Spinal cord (tissue), 10 donors: Measurements from ENCODE around the gene SMOC2. TPM values are rescaled to one million over a fixed set of nuclear protein-coding genes. Genes with fewer than 3 reads are reported as not detected.

ENCODE experiments used
- DNase-seq, 6 donors: peaks; one replicate each; pipeline versions ENCODE4 v3.0.0 to v3.0.0-alpha.2; 2013 to 2015; ENCODE audit warnings: low spot score in 6 of 6, low read depth in 4 of 6
- H3K27ac ChIP-seq: one replicate; pipeline ENCODE4 v1.5.1; 2013; ENCODE audit warnings: low read depth, low read length, control low read depth
- H3K27me3 ChIP-seq: one replicate; pipeline ENCODE4 v1.6.1; 2013; ENCODE audit warnings: low read length; ENCODE audit not compliant: control insufficient read depth, insufficient read depth
- H3K36me3 ChIP-seq: one replicate; pipeline ENCODE4 v1.6.1; 2013; ENCODE audit warnings: low read length; ENCODE audit not compliant: control insufficient read depth, insufficient read depth
- H3K4me1 ChIP-seq: one replicate; pipeline ENCODE4 v1.6.1; 2013; ENCODE audit warnings: low read length; ENCODE audit not compliant: control insufficient read depth, insufficient read depth
- H3K4me3 ChIP-seq: one replicate; pipeline ENCODE4 v1.5.1; 2013; ENCODE audit warnings: low read depth, low read length, control low read depth
- H3K9me3 ChIP-seq: one replicate; pipeline ENCODE4 v1.6.1; 2013; ENCODE audit warnings: low read length; ENCODE audit not compliant: control insufficient read depth, insufficient read depth
- WGBS: methylation state at CpG from one replicate; pipeline ENCODE4 v1.1.5; 2013; ENCODE audit warnings: missing lambda C conversion rate; ENCODE audit not compliant: insufficient coverage; 5-methylcytosine and 5-hydroxymethylcytosine counted together
- polyA plus RNA-seq, 2 donors: library from polyadenylated mRNA; unstranded; fragments of 120-200 nt; gene quantifications; one replicate each; pipeline ENCODE4 v1.2.1, GENCODE V29; 2013; ENCODE audit not compliant: insufficient read length in 2 of 2
- total RNA-seq, 2 donors: library from RNA; depleted of rRNA in 1 of 2; stranded (reverse); fragments of 120-200 nt in 1 of 2; fragments of >200 nt in 1 of 2; gene quantifications; one replicate each; pipeline versions ENCODE4 v1.2.3 to v1.2.4, GENCODE V29; 2013 to 2014
- donor health status: healthy.

The SMOC2 gene
- total and polyA plus RNA-seq, 4 donors = 8.3 to 96.0 (median 45.6) TPM

DNA sequence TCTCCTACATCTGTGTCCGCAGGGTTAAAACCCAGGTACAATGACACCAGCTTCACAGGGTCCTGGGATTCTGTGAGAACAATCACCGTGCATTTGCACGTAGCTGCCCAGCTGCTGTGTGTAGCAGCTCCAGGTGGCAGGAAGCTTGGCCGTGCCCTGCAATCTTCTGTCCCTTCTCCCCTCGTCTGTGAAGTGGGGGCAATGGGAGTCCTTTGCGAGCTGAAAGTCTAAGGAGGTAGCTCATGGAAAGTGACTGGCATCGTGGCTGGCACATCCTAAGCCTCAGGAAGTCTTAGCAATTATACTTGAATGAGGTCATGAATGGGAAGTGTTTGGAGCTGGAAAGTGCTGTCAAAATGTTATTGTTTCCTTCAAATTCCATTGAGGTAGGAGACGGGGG lies 137.1 kb downstream of the SMOC2 start:
- H3K36me3 ChIP-seq = peaks cover 2% of the 10 kb centered on the region
- no peak for DNase-seq
- no peaks in the 10 kb centered on the region for H3K9me3 ChIP-seq
- no peak overlapping the region for H3K27ac ChIP-seq
- no peak overlapping the region for H3K4me3 ChIP-seq
- peaks cover 2% of the 10 kb centered on the region for H3K27me3 ChIP-seq
- 77% methylated on average over 7 of the region's 8 CpGs for WGBS
- H3K4me1 ChIP-seq = peaks cover 14% of the 10 kb centered on the region

DNA sequence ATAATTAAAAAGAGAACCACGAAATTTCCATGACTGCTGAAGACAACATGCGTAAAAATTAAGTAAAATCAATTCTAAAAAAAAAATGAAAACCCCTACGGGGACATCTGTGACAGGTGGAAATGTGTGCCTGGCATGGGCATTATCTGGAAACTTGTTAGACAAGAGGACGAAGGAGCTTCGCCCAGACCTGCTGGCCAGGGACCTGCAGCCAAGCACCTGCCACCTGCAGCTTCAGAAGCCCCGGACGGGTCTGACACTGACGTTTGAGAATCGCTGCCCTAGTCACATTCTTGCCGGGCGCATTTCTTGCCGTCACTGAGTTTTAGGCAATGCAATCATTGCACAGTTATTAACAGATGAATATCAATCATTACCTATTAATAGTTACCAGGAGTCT lies 140.3 kb downstream of the SMOC2 start:
- 91% methylated on average over 10 of the region's 12 CpGs for WGBS
- H3K9me3 ChIP-seq = no peaks in the 10 kb centered on the region
- DNase-seq = no peak
- H3K27ac ChIP-seq = no peak overlapping the region
- no peaks in the 10 kb centered on the region for H3K4me1 ChIP-seq
- peaks cover 2% of the 10 kb centered on the region for H3K27me3 ChIP-seq
- no peak overlapping the region for H3K4me3 ChIP-seq
- H3K36me3 ChIP-seq = no peaks in the 10 kb centered on the region

DNA sequence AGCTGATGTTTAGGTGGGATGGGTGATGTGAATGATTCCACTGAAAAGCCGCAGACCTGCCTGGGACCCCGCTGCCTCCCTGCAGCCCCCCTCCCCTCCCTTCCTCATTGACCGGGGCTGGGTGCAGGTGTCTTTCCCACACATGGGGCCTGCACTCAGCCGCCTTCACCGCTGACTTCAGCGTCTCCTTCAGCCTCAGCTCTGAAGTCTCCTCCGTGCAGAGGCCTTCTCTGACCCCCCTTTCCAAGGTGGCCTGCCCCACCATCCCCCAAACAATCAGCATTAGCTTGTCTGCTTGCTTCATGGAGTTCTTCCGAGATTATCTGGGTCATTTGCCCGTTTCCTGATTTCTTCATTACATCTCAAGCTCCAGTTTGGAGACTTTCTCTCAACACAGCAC lies 140.7 kb downstream of the SMOC2 start:
- Histone ChIP-seq H3K36me3 (no peaks in the 10 kb centered on the region), H3K27me3 (peaks cover 2% of the 10 kb centered on the region), H3K27ac (no peak overlapping the region), H3K4me1 (no peaks in the 10 kb centered on the region), H3K4me3 (no peak overlapping the region), H3K9me3 (no peaks in the 10 kb centered on the region)
- 78% methylated on average over 6 of the region's 9 CpGs for WGBS
- DNase-seq = no peak

DNA sequence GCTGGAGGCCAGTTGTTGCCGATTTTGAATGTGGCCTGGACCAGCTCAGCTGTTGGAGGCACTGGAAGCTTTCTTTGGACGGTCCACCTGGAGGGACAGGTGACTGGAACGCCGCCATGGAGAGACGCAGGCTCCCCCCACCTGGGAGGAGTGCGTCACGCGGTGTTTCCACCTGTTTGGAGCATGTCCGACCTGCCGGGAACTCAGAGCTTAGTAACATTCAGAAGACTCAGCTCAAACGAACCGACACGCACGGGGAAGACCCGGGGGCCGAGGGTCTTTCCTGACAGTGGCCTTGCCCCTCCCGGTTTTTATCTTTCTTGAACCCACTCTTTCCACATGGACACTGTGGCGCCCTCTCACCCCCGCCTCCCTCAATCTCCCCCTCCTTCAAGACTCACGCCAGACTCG lies 141.6 kb downstream of the SMOC2 start:
- no peaks in the 10 kb centered on the region for H3K9me3 ChIP-seq
- no peak overlapping the region for H3K27ac ChIP-seq
- 94% methylated on average over 20 of the region's 21 CpGs for WGBS
- no peaks in the 10 kb centered on the region for H3K4me1 ChIP-seq
- no peak overlapping the region for H3K4me3 ChIP-seq
- H3K36me3 ChIP-seq = no peaks in the 10 kb centered on the region
- peaks cover 2% of the 10 kb centered on the region for H3K27me3 ChIP-seq
- DNase-seq = no peak

DNA sequence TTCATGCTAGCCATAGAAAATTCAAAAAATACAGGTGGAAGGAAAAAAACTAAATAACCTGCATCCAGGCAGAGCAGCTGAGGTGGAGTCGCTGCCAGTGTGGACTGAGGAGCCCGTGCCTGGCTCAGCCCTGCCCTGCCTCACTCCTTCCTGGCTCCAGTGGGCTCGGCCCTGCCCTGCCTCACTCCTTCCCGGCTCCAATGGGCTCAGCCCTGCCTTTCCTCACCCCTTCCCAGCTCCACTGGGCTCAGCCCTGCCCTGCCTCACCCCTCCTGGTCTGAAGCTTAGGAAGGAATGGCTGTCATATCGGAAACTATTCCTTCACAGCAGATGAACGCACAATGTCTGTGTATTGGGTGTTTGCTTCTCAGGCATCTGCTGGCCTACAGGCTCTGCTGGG lies 142.1 kb downstream of the SMOC2 start:
- WGBS = 88% methylated on average over 5 of the region's 6 CpGs
- H3K27ac ChIP-seq = no peak overlapping the region
- H3K36me3 ChIP-seq = no peaks in the 10 kb centered on the region
- DNase-seq = no peak
- H3K27me3 ChIP-seq = peaks cover 2% of the 10 kb centered on the region
- H3K4me3 ChIP-seq = no peak overlapping the region
- no peaks in the 10 kb centered on the region for H3K9me3 ChIP-seq
- H3K4me1 ChIP-seq = no peaks in the 10 kb centered on the region

DNA sequence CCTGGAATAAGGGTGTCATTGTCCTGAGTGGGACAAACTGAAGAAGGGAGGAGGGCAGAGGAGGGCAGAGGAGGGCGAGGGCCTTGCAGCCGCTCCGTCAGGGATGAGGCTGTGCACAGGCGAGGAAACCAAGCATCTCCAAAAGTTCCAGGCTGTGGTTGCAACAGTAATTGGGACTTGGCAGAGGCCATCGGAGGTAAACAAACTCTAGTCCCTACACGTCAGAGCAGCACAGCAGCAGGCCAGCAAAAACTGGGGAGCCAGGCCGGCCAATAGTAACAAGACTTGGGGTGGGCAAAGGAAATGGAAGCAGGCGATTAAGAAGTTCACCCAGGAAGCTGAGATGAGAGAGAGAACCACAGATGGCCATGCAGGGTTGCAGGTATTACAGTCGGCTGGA lies 142.8 kb downstream of the SMOC2 start:
- no peaks in the 10 kb centered on the region for H3K4me1 ChIP-seq
- H3K36me3 ChIP-seq = no peaks in the 10 kb centered on the region
- H3K4me3 ChIP-seq = no peak overlapping the region
- DNase-seq = no peak
- H3K27me3 ChIP-seq = peaks cover 2% of the 10 kb centered on the region
- no peak overlapping the region for H3K27ac ChIP-seq
- 92% methylated on average over 9 of the region's 9 CpGs for WGBS
- no peaks in the 10 kb centered on the region for H3K9me3 ChIP-seq

DNA sequence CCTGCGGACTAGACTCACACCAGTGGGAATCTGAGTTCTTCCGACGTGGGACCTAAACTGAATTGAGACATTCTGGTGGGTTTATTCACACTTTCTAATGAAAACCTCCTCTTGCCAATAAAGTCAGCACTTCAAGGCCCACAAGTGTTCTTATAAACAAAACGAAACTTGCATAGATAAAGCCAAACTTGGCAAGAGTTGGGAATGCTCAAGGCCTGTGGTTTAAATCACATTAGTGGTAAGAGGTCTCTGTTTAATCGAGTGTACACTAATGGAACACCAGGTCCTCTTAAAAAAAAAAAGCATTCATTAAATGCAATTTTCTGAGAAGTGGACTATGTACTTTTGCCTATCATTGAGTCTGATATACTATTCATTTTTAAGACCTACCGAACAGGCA lies 143.3 kb downstream of the SMOC2 start:
- WGBS = 67% methylated on average over 3 of the region's 6 CpGs
- Histone ChIP-seq H3K27ac (no peak overlapping the region), H3K9me3 (no peaks in the 10 kb centered on the region)

DNA sequence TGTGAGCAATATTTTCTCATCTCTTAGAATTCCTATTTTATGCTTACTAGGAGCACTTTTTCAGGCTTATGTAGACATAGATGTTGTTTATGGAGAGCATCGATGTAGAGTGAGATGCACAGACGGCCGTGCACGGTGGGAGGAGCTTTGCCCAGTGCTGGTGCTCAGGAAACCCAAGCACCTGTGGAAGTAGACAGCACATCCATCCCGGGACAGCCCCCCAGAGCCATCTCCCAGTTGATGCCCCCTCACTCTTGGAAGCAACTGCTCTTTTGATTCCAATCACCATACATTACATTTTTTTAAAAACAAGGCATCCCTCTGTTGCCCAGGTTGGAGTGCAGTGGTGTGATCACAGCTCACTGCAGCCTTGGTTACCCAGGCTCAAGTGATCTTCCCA lies 143.7 kb downstream of the SMOC2 start:
- H3K27me3 ChIP-seq = no peaks in the 10 kb centered on the region
- H3K27ac ChIP-seq = no peak overlapping the region
- H3K4me3 ChIP-seq = no peak overlapping the region
- WGBS = 88% methylated on average over 2 of the region's 5 CpGs
- H3K4me1 ChIP-seq = no peaks in the 10 kb centered on the region
- no peaks in the 10 kb centered on the region for H3K9me3 ChIP-seq
- H3K36me3 ChIP-seq = no peaks in the 10 kb centered on the region
- no peak for DNase-seq

More for the DNA sequence above, 143.3 kb downstream of the SMOC2 start:
- no peaks in the 10 kb centered on the region for H3K36me3 ChIP-seq
- no peaks in the 10 kb centered on the region for H3K4me1 ChIP-seq
- no peak for DNase-seq
- no peak overlapping the region for H3K4me3 ChIP-seq
- no peaks in the 10 kb centered on the region for H3K27me3 ChIP-seq

DNA sequence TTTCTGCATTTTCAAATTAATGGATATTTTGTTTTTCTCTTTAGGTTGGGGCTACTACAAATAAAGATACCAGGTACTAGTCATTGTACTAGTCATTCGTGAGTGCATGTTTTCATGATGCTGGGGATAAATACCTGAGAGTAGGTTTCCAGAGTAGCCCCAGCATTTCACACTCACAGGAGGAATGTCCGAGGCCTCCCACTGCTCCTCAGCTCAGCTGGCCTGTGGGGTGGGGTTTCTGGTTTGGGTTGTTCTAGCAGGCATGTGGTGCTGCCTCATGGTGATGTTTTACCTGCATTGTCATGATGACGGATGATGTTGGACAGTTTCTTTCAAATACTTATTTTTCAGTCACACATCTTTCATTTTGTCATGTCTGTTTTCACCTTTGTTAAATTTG lies 144.5 kb downstream of the SMOC2 start:
- Histone ChIP-seq H3K9me3 (no peaks in the 10 kb centered on the region), H3K4me1 (no peaks in the 10 kb centered on the region), H3K4me3 (no peak overlapping the region), H3K27ac (no peak overlapping the region), H3K36me3 (no peaks in the 10 kb centered on the region), H3K27me3 (no peaks in the 10 kb centered on the region)
- no CpG with 5 or more reads among the region's 3 CpGs for WGBS
- no peak for DNase-seq

DNA sequence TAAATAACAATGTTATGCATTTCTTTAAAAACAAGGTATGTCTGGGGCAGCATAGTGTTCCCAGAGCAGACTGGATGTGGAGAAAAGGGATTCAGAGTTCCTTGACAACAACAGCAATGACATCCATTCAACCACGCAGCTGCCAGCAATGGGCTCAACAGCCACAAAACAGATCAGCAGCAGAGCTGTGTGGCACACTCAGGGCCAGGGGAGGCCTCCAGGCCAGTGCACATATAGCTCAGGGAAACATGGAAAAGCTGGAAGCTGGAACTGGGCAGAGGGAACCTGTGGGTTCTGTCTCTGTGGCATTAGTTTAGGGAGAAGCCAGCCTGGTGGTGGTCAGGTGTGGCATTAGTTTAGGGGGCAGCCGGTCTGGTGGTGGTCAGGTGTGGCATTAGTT lies 148.3 kb downstream of the SMOC2 start:
- no peaks in the 10 kb centered on the region for H3K36me3 ChIP-seq
- DNase-seq = no peak
- H3K27ac ChIP-seq = no peak overlapping the region
- no peaks in the 10 kb centered on the region for H3K9me3 ChIP-seq
- WGBS = 67% methylated on average over 1 of the region's 2 CpGs
- H3K27me3 ChIP-seq = no peaks in the 10 kb centered on the region
- H3K4me1 ChIP-seq = no peaks in the 10 kb centered on the region
- H3K4me3 ChIP-seq = no peak overlapping the region
